Glomerular visceral epithelial cell (primary cell): ENCODE data around the gene HPS4.
"Not testable (repeated sequence)": the region's sequence is repeated elsewhere in the genome, so short reads cannot be mapped to it uniquely, and the experiment has no call there.

Source experiments
- DNase-seq: peaks from one replicate; pipeline ENCODE4 v3.0.0-alpha.2; 2016; ENCODE audit errors: extremely low spot score

The HPS4 gene

GRCh38 chr22:26443901-26444690, 39.5 kb downstream of the HPS4 start:
- DNase-seq = no peak

GRCh38 chr22:26442086-26442756, 41.4 kb downstream of the HPS4 start:
- no peak for DNase-seq

GRCh38 chr22:26439559-26439958, 44.0 kb downstream of the HPS4 start:
- no peak for DNase-seq

GRCh38 chr22:26438776-26439175, 44.8 kb downstream of the HPS4 start:
- not testable (repeated sequence) for DNase-seq

GRCh38 chr22:26437694-26438392, 45.7 kb downstream of the HPS4 start:
- DNase-seq = no peak

DNA sequence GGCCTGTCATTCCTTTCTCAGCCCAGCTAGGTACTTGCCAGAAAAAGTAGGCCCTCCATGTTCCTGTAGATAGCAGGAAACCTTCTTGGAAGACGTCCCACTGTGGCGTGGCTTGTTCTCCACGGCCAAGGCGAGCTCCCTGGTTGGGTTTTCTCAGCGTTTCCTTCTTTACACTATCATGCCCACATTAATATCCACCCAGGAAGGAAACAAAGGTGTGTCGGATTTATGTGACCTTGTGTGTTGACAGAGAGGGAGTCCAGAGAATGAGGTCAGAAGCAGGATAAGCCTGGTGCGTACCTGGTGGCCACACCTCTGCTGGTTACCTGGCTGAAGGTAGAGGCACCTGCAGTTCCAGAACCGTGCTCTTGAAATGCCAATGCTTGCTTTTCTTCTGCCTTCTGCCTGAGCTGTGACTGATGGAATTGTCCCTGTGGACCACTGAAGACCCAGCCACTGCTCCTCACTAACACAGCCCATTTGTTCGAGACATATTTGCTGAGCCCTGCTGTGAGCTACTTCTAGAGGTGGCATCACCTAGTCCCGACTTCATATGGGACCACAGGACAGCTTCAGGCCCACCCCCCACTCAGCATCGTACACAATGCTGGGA, 46.6 kb downstream of the HPS4 start:
- DNase-seq = no peak

- DNase-seq = no peak
These were observed 48.1 kb downstream of the HPS4 start for GRCh38 chr22:26435327-26436093.

- no peak for DNase-seq
These were observed 49.8 kb downstream of the HPS4 start for GRCh38 chr22:26433805-26434204.

GRCh38 chr22:26432619-26433311, 50.8 kb downstream of the HPS4 start:
- DNase-seq = no peak

GRCh38 chr22:26431261-26431995, 52.2 kb downstream of the HPS4 start:
- peak; percentile 13 for DNase-seq

DNA sequence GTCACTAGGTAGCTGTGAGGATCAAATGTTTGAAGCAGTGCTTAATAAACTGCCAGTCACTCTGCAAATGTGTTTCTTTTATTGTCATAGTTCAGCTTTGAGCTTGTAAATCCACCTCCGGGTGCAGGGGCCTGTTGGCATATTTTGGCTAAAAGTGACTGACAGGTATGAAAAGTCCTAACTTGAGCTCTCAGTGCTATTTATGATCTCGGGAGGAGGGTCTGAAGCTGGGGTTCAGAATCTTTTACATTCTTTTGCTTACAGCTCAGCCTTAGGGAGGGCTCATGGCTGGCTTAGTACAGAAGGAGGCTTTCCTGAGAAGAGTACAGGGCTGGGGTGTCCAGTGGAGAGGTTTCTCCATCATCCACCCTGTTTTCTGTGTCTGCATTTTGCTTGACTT, 53.0 kb downstream of the HPS4 start:
- DNase-seq = no peak

- no peak for DNase-seq
These were observed 53.9 kb downstream of the HPS4 start for GRCh38 chr22:26429458-26430286.

- DNase-seq = peak; percentile 79
These were observed 54.8 kb downstream of the HPS4 start, which contains the start of gene ASPHD2 for GRCh38 chr22:26428515-26429457. Gene ASPHD2 (plus strand): TSS chr22:26429260. CDS start chr22:26433616, 4,356 bp downstream.

GRCh38 chr22:26426924-26427323, 56.7 kb downstream of the HPS4 start:
- DNase-seq = no peak

GRCh38 chr22:26418620-26419019, 65.0 kb downstream of the HPS4 start:
- no peak for DNase-seq

- DNase-seq = peak; percentile 27
These were observed 66.2 kb downstream of the HPS4 start for GRCh38 chr22:26417406-26417805.

DNA sequence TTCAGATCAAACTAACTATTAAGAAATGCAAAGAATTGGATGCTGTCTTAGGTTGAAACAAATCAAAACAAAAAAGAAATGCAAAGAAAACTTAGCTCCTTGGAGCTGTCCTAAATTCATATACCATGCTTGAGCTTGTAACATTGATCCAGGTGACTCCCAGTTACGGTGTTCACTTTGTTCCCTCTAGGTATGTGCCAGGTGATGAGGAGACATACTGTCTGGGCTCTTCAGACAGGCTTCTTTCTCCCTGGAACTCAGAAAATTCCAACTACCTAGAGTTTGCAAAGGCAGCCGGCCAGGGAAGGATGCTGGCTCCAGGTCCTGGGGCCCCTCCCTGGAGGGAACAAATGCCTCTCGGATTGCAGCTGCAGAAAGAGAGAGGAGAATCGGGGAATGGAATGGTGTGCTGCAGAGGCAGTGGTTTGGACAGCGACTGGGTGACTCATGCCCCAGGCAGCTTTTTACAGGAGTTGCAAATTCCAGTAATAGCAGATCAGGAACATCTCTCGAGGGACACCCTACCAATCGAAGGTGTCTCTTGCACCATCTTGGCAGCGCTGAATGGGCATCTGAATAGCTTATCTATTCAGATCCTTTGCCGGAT, 66.8 kb downstream of the HPS4 start:
- peak; percentile 79 for DNase-seq

DNA sequence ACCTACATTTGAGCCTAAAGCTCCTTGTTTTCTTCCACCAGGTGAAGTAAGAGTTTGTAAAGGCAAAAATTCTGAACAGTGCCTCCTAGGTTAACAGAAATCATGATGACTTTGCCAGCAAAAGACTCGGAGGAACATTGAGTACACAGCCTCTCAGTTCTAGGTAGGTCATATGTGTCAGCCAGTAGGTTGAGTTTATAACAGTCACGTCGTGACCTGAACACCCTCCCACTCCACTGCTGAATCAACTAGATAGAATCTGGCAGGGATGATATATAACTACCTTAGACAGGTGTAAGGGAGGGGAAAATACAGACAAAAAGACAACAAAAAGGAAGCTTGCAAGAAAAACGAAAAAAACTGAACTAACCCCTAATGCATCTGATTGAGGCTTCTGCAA, 67.3 kb downstream of the HPS4 start:
- DNase-seq = no peak
